MCF 10A (cell line): ENCODE measurements around the gene FILIP1L. TPM values are rescaled to one million over a fixed set of nuclear protein-coding genes. Genes with fewer than 3 reads are reported as not detected.

ENCODE experiments used
- BruUV-seq: library from RNA; stranded (reverse); fragments of 400-500 nt; replicated peaks from 2 replicates; lab custom pipeline; 2021; lab: Mats Ljungman, UMichigan
- CTCF ChIA-PET: fragments of 300-600 bp; sonication (Branson Sonifier 250); formaldehyde crosslinking; extraction: SDS; loops from one replicate; lab custom pipeline; 2021; ENCODE audit warnings: antibody characterized with exemption, inconsistent platforms; lab: Yijun Ruan, JAX
- POLR2A ChIA-PET: fragments of 300-600, 350-650 bp; sonication (Branson Sonifier 250); formaldehyde crosslinking; extraction: SDS; loops from one replicate; lab custom pipeline; 2020; ENCODE audit warnings: antibody characterized with exemption, inconsistent platforms; lab: Yijun Ruan, JAX
- DNase-seq: peaks from one replicate; pipeline ENCODE4 v3.0.0-alpha.2; 2018; ENCODE audit not compliant: unreplicated experiment
- H3K27ac Mint-ChIP-seq: one replicate; pipeline ENCODE4 v1.8.0; 2022; ENCODE audit warnings: mild to moderate bottlenecking, low read depth, mixed read lengths; ENCODE audit not compliant: unreplicated experiment
- H3K27me3 Mint-ChIP-seq: one replicate; pipeline ENCODE4 v1.8.0; 2022; ENCODE audit warnings: mixed read lengths; ENCODE audit not compliant: insufficient read depth, unreplicated experiment
- H3K36me3 Mint-ChIP-seq: one replicate; pipeline ENCODE4 v1.8.0; 2022; ENCODE audit warnings: mild to moderate bottlenecking, moderate library complexity, mixed read lengths; ENCODE audit not compliant: insufficient read depth, unreplicated experiment
- H3K4me1 Mint-ChIP-seq: one replicate; pipeline ENCODE4 v1.8.0; 2022; ENCODE audit warnings: mixed read lengths; ENCODE audit not compliant: insufficient read depth, unreplicated experiment
- H3K4me3 Mint-ChIP-seq: one replicate; pipeline ENCODE4 v1.8.0; 2022; ENCODE audit warnings: mild to moderate bottlenecking, moderate library complexity, mixed read lengths; ENCODE audit not compliant: unreplicated experiment
- H3K9me3 Mint-ChIP-seq: one replicate; pipeline ENCODE4 v1.8.0; 2022; ENCODE audit warnings: mixed read lengths; ENCODE audit not compliant: unreplicated experiment
- intact Hi-C: fragments of 100-400 bp; cut with micrococcal nuclease; formaldehyde crosslinking; loops from 2 replicates; pipeline ENCODE4 v1.14.1; 2022
- total RNA-seq: library from RNA; stranded (reverse); gene quantifications from 2 replicates; pipeline ENCODE4 v1.2.3, GENCODE V29; 2022
- TF ChIP-seq, protein P1 (sequence below): fragments of 200-600 bp; IDR thresholded peaks from one replicate; pipeline ENCODE4 v1.8.0; 2022; ENCODE audit warnings: antibody characterized with exemption, mild to moderate bottlenecking; ENCODE audit not compliant: unreplicated experiment

The FILIP1L gene
- total RNA-seq, 1 experiment from 2014 or later = 2.4 TPM

DNA sequence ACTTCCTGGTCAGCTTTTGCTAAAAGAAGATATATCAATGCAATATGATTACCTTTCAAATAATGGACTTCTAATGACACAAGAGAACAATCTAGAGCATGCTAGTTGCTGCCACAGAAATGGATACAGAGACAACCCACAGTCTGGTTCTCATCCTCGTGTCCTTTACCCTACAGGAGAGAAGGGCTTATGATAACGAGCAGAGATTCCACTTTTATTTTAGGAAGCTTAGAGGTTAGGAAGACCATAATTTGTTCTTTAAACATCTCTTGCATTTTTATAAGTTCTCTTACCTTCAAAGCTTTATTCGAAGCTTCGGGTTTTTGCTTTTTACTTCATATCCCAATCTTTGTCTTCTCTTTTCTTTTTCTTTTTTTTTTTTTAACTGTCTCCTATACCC lies 39.1 kb downstream of the FILIP1L start:
- DNase-seq = no peak
- intact Hi-C loops = no loop called here
- Mint-ChIP-seq H3K4me1 (peaks cover 7% of the 10 kb centered on the region), H3K27me3 (no peaks in the 10 kb centered on the region), H3K27ac (no peak overlapping the region), H3K36me3 (no peaks in the 10 kb centered on the region), H3K4me3 (no peak overlapping the region), H3K9me3 (no peaks in the 10 kb centered on the region)
- CTCF ChIA-PET = interaction anchor here (0.6 to 1.1 kb wide), 4 partner anchors 12 to 242 kb away, joined by 3 to 4 read pairs (median 3); no protein-coding TSS in a partner anchor
- POLR2A ChIA-PET = interaction anchor here (0.7 to 1.9 kb wide), 3 partner anchors 11 to 663 kb away, joined by 3 to 4 read pairs (median 3); no protein-coding TSS in a partner anchor
- TF ChIP-seq, protein P1, sequence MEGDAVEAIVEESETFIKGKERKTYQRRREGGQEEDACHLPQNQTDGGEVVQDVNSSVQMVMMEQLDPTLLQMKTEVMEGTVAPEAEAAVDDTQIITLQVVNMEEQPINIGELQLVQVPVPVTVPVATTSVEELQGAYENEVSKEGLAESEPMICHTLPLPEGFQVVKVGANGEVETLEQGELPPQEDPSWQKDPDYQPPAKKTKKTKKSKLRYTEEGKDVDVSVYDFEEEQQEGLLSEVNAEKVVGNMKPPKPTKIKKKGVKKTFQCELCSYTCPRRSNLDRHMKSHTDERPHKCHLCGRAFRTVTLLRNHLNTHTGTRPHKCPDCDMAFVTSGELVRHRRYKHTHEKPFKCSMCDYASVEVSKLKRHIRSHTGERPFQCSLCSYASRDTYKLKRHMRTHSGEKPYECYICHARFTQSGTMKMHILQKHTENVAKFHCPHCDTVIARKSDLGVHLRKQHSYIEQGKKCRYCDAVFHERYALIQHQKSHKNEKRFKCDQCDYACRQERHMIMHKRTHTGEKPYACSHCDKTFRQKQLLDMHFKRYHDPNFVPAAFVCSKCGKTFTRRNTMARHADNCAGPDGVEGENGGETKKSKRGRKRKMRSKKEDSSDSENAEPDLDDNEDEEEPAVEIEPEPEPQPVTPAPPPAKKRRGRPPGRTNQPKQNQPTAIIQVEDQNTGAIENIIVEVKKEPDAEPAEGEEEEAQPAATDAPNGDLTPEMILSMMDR = no peak
- BruUV-seq = no TSS peak

DNA sequence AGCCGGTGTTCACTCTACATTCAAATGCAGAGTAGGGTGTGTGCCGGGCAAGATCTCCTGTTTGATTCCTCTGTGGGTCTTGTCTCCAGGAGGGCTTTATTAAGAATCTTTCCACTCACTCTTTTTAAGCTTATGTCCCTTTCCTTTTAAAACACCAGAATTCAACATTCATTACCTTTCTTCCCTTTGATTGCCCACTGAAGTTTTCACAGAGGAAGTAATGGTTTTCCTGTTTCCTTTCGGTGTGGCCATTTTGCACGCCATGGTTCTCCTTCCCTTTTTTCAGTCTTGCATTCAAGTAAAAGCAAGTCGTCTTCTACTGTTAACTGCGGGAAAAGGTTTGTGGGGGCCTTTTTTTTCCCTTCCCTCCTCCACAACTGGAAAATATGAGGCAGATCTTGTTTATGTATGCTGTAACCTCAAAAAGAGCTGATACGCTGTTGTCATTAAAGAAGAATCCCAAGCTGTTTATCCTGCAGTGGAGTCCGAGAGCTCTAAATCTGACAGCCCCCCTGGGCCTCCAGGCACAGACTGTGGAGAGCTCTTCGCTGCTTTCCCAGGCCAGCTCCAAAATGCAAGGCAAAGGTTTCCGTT lies 40.5 kb downstream of the FILIP1L start:
- intact Hi-C loops = no loop called here
- no peak for DNase-seq

DNA sequence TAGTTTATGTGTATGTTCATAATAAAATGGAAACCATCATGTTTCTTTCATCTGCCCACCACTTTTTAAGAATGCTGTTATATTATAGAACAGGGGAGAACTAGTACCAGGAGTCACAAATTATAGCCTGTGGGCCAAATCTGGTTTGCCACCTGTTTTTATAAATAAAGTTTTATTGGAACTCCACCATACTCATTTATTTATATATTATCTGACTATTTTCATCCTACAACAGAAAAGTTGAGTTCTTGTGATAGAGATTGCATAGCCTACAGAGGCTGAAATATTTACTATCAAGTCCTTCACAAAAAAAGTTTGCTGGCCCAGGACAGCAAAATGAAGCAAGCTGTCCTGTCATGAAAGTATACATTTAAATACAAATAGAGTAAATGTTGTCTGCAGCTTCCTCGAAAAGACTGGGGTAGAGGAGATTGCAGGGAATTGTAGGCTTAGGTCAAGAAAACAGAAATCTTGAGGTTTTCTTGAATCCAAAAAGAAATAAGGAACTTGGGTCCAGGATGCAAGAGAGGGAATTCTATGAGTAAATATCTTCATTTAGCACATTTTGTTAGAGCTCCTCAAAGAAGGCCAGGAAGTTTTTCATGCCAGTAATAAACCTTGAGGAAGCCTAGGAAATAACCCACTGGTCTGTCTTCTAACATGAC lies 41.1 kb downstream of the FILIP1L start:
- peaks cover 7% of the 10 kb centered on the region for H3K4me1 Mint-ChIP-seq
- no peak for DNase-seq
- intact Hi-C loops = no loop called here
- ChIA-PET CTCF (interaction anchor here (0.6 to 2.5 kb wide), 7 partner anchors 17 to 243 kb away, joined by 3 to 9 read pairs (median 4); no protein-coding TSS in a partner anchor), POLR2A (interaction anchor here (0.9 to 1.9 kb wide), 2 partner anchors 13 to 187 kb away, joined by 3 to 4 read pairs; partner anchors contain the start of gene TBC1D23)
- H3K4me3 Mint-ChIP-seq = no peak overlapping the region
- H3K27me3 Mint-ChIP-seq = no peaks in the 10 kb centered on the region
- no TSS peak for BruUV-seq
- TF ChIP-seq, protein P1 = no peak
- H3K36me3 Mint-ChIP-seq = no peaks in the 10 kb centered on the region
- no peaks in the 10 kb centered on the region for H3K9me3 Mint-ChIP-seq
- H3K27ac Mint-ChIP-seq = no peak overlapping the region

More for the DNA sequence above, 40.5 kb downstream of the FILIP1L start:
- H3K27ac Mint-ChIP-seq = no peak overlapping the region
- CTCF ChIA-PET = interaction anchor here (0.5 to 2.5 kb wide), 9 partner anchors 17 to 991 kb away, joined by 3 to 9 read pairs (median 3); no protein-coding TSS in a partner anchor
- POLR2A ChIA-PET = interaction anchor here (0.7 to 1.9 kb wide), 3 partner anchors 12 to 751 kb away, joined by 3 to 4 read pairs (median 4); no protein-coding TSS in a partner anchor
- no peaks in the 10 kb centered on the region for H3K36me3 Mint-ChIP-seq
- no peaks in the 10 kb centered on the region for H3K27me3 Mint-ChIP-seq
- H3K4me1 Mint-ChIP-seq = peaks cover 7% of the 10 kb centered on the region
- no peaks in the 10 kb centered on the region for H3K9me3 Mint-ChIP-seq
- H3K4me3 Mint-ChIP-seq = no peak overlapping the region
- TF ChIP-seq, protein P1 = no peak
- BruUV-seq = no TSS peak
